HEK293 (cell line): ENCODE results near the gene ZBTB26.
A peak's percentile ranks its signal among the peaks of the same experiment; 100 is the strongest.

Experiments
- BCL6B ChIP-seq: fragments of 450-650 bp; formaldehyde crosslinking; IDR thresholded peaks from 2 replicates; pipeline ENCODE4 v1.5.1; 2017; ENCODE audit warnings: missing biosample characterization, missing genetic modification characterization
- GLI2 ChIP-seq: fragments of 450-650 bp; formaldehyde crosslinking; IDR thresholded peaks from 2 replicates; pipeline ENCODE4; 2017; ENCODE audit warnings: missing biosample characterization, missing genetic modification characterization, low read depth, borderline replicate concordance
- MZF1 ChIP-seq: fragments of 450-650 bp; formaldehyde crosslinking; IDR thresholded peaks from 2 replicates; pipeline ENCODE4 v1.5.1; 2017; ENCODE audit warnings: missing biosample characterization, missing genetic modification characterization, borderline replicate concordance
- PRDM2 ChIP-seq: fragments of 450-650 bp; formaldehyde crosslinking; IDR thresholded peaks from 2 replicates; pipeline ENCODE4 v1.5.1; 2016; ENCODE audit warnings: missing biosample characterization, missing genetic modification characterization, borderline replicate concordance
- PRDM4 ChIP-seq: fragments of 450-650 bp; formaldehyde crosslinking; IDR thresholded peaks from 2 replicates; pipeline ENCODE4 v1.5.1; 2017; ENCODE audit warnings: missing biosample characterization, missing genetic modification characterization
- RBAK ChIP-seq: fragments of 450-650 bp; formaldehyde crosslinking; IDR thresholded peaks from 2 replicates; pipeline ENCODE4 v1.5.1; 2016; ENCODE audit warnings: missing biosample characterization, missing genetic modification characterization
- SP2 ChIP-seq: fragments of 450-650 bp; formaldehyde crosslinking; IDR thresholded peaks from 2 replicates; pipeline ENCODE4 v1.5.1; 2016; ENCODE audit warnings: missing biosample characterization, missing genetic modification characterization
- SP7 ChIP-seq: fragments of 450-650 bp; formaldehyde crosslinking; IDR thresholded peaks from 2 replicates; pipeline ENCODE4 v1.5.1; 2016; ENCODE audit warnings: missing biosample characterization, missing genetic modification characterization
- YY2 ChIP-seq: fragments of 450-650 bp; formaldehyde crosslinking; IDR thresholded peaks from 2 replicates; pipeline ENCODE4 v1.5.1; 2016; ENCODE audit warnings: missing biosample characterization, missing genetic modification characterization
- ZBTB21 ChIP-seq: fragments of 450-650 bp; formaldehyde crosslinking; IDR thresholded peaks from 2 replicates; pipeline ENCODE4 v1.5.1; 2017; ENCODE audit warnings: missing biosample characterization, missing genetic modification characterization
- ZEB2 ChIP-seq: fragments of 450-650 bp; formaldehyde crosslinking; IDR thresholded peaks from 2 replicates; pipeline ENCODE4 v1.5.1; 2016; ENCODE audit warnings: missing biosample characterization, missing genetic modification characterization
- ZNF112 ChIP-seq: fragments of 450-650 bp; formaldehyde crosslinking; IDR thresholded peaks from 2 replicates; pipeline ENCODE4 v1.5.0; 2017; ENCODE audit warnings: missing biosample characterization, missing genetic modification characterization
- ZNF121 ChIP-seq: fragments of 450-650 bp; formaldehyde crosslinking; IDR thresholded peaks from 2 replicates; pipeline ENCODE4 v1.5.1; 2016; ENCODE audit warnings: missing biosample characterization, missing genetic modification characterization
- ZNF146 ChIP-seq: fragments of 450-650 bp; formaldehyde crosslinking; IDR thresholded peaks from 2 replicates; pipeline ENCODE4 v1.5.1; 2016; ENCODE audit warnings: missing biosample characterization, missing genetic modification characterization
- ZNF23 ChIP-seq: fragments of 450-650 bp; formaldehyde crosslinking; IDR thresholded peaks from 2 replicates; pipeline ENCODE4 v1.5.1; 2016; ENCODE audit warnings: missing biosample characterization, missing genetic modification characterization, borderline replicate concordance
- ZNF248 ChIP-seq: fragments of 450-650 bp; formaldehyde crosslinking; IDR thresholded peaks from 2 replicates; pipeline ENCODE4 v1.5.1; 2017; ENCODE audit warnings: missing biosample characterization, missing genetic modification characterization
- ZNF354C ChIP-seq: fragments of 450-650 bp; formaldehyde crosslinking; IDR thresholded peaks from 2 replicates; pipeline ENCODE4 v1.5.1; 2016; ENCODE audit warnings: missing biosample characterization, missing genetic modification characterization, low read depth, borderline replicate concordance
- ZNF404 ChIP-seq: fragments of 450-650 bp; formaldehyde crosslinking; IDR thresholded peaks from 2 replicates; pipeline ENCODE4 v1.5.1; 2017; ENCODE audit warnings: missing biosample characterization, missing genetic modification characterization
- ZNF426 ChIP-seq: fragments of 450-650 bp; formaldehyde crosslinking; IDR thresholded peaks from 2 replicates; pipeline ENCODE4 v1.5.1; 2017; ENCODE audit warnings: missing biosample characterization, missing genetic modification characterization, mild to moderate bottlenecking, inconsistent platforms, moderate library complexity
- ZNF433 ChIP-seq: fragments of 450-650 bp; formaldehyde crosslinking; IDR thresholded peaks from 2 replicates; pipeline ENCODE4 v1.5.1; 2016; ENCODE audit warnings: missing biosample characterization, missing genetic modification characterization, low read depth
- ZNF501 ChIP-seq: fragments of 450-650 bp; formaldehyde crosslinking; IDR thresholded peaks from 2 replicates; pipeline ENCODE4 v1.5.1; 2016; ENCODE audit warnings: missing biosample characterization, missing genetic modification characterization
- ZNF580 ChIP-seq: fragments of 450-650 bp; formaldehyde crosslinking; IDR thresholded peaks from 2 replicates; pipeline ENCODE4 v1.5.1; 2016; ENCODE audit warnings: missing biosample characterization, missing genetic modification characterization
- ZNF624 ChIP-seq: fragments of 450-650 bp; formaldehyde crosslinking; IDR thresholded peaks from 2 replicates; pipeline ENCODE4 v1.5.1; 2017; ENCODE audit warnings: missing biosample characterization, missing genetic modification characterization
- ZNF626 ChIP-seq: fragments of 450-650 bp; sonication (Bioruptor Pico); formaldehyde crosslinking; IDR thresholded peaks from 2 replicates; pipeline ENCODE4 v1.5.1; 2018; ENCODE audit warnings: missing biosample characterization, missing genetic modification characterization, inconsistent platforms
- ZNF629 ChIP-seq: fragments of 450-650 bp; formaldehyde crosslinking; IDR thresholded peaks from 2 replicates; pipeline ENCODE4 v1.5.1; 2017; ENCODE audit warnings: missing biosample characterization, missing genetic modification characterization
- ZNF785 ChIP-seq: fragments of 450-650 bp; formaldehyde crosslinking; IDR thresholded peaks from 2 replicates; pipeline ENCODE4 v1.5.1; 2016; ENCODE audit warnings: missing biosample characterization, missing genetic modification characterization
- ZNF791 ChIP-seq: fragments of 450-650 bp; formaldehyde crosslinking; IDR thresholded peaks from 2 replicates; pipeline ENCODE4 v1.5.1; 2016; ENCODE audit warnings: missing biosample characterization, missing genetic modification characterization
- ZSCAN23 ChIP-seq: fragments of 450-650 bp; formaldehyde crosslinking; IDR thresholded peaks from 2 replicates; pipeline ENCODE4 v1.5.1; 2016; ENCODE audit warnings: missing biosample characterization, missing genetic modification characterization

The ZBTB26 gene

GRCh38 chr9:122904823-122905710 lies 26.2 kb downstream of the ZBTB26 start, which contains the start of gene RC3H2 (continued):
- no peak for TF ChIP-seq PRDM2 (tag by site-specific recombination)
- TF ChIP-seq ZNF404 (tag by site-specific recombination), result no peak
- no peak for TF ChIP-seq ZNF121
- no peak for TF ChIP-seq BCL6B
- TF ChIP-seq ZSCAN23 (tag by site-specific recombination), result no peak
- TF ChIP-seq GLI2, result no peak
- no peak for TF ChIP-seq ZNF248 (tag by site-specific recombination)
- TF ChIP-seq ZNF112 (tag by site-specific recombination), result no peak
- no peak for TF ChIP-seq ZNF501
- no peak for TF ChIP-seq PRDM4 (tag by site-specific recombination)
- no peak for TF ChIP-seq ZNF433 (tag by site-specific recombination)
- peak; percentile 39 for TF ChIP-seq ZEB2 (tag by site-specific recombination)
- TF ChIP-seq ZNF146 (tag by site-specific recombination), result no peak
- TF ChIP-seq ZNF791, result no peak
- no peak for TF ChIP-seq ZNF426
- TF ChIP-seq RBAK (tag by site-specific recombination), result no peak
- peak; percentile 83 for TF ChIP-seq SP2 (tag by site-specific recombination)
- peak; percentile 48 for TF ChIP-seq SP7
- TF ChIP-seq ZNF629 (tag by site-specific recombination), result peak; percentile 64; the same call in 1 of the 2 replicates
- no peak for TF ChIP-seq ZNF626 (tag by site-specific recombination)
- no peak for TF ChIP-seq ZNF785 (tag by site-specific recombination)
- TF ChIP-seq YY2, result no peak
- no peak for TF ChIP-seq ZNF580 (tag by site-specific recombination)
- no peak for TF ChIP-seq ZNF23 (tag by site-specific recombination)
- TF ChIP-seq ZNF354C, result no peak
- no peak for TF ChIP-seq ZNF624 (tag by site-specific recombination)
- TF ChIP-seq ZBTB21 (tag by site-specific recombination), result no peak
- no peak for TF ChIP-seq MZF1
- TF ChIP-seq, all 188 proteins: peak for 33
